IPS-NIHi7 (cell line): ENCODE results near the gene NGRN.

Experiments
- DNase-seq: peaks from one replicate; pipeline ENCODE4 v3.0.0; 2012; ENCODE audit warnings: mixed read lengths; ENCODE audit errors: extremely low spot score

Gene NGRN, protein sequence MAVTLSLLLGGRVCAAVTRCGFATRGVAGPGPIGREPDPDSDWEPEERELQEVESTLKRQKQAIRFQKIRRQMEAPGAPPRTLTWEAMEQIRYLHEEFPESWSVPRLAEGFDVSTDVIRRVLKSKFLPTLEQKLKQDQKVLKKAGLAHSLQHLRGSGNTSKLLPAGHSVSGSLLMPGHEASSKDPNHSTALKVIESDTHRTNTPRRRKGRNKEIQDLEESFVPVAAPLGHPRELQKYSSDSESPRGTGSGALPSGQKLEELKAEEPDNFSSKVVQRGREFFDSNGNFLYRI

DNA sequence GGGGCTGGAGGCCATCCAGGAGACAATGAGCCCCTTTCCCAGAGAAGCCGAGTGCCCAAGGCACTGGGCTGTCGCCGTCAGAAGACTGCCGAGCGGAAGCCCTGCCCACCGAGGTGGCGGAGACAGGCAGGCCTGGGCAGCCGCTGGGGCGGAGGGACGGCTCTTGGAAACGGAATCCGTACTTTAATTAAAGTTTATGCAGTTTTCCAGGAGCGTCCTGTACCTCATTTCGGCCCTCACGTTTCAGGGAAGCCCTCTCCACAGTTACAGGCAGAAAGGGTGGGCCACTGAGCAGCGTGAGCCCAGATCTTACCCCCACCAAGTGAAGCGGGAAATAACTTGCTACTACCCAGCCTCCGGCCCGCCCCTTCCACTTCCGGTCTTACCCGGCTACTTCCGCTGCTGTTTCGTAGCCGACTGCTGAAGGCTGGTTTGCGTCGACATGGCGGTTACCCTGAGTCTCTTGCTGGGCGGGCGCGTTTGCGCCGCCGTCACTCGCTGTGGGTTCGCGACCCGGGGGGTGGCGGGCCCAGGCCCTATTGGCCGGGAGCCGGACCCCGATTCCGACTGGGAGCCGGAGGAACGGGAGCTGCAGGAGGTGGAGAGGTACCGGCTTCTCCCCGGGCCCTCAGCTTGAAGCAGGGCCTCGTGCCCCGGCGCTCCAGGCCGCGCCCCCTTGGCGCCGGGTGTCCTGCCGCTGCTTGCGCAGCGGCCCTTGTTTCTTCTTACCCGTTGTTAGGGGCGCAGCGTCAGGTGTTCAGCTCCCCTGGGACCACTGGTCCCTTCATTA is at the start of gene NGRN:
NGRN (plus strand) TSS at position 402 of the 790 bp plus-strand sequence; CDS start at position 443, 41 bp downstream.
- peak; percentile 86 for DNase-seq

DNA sequence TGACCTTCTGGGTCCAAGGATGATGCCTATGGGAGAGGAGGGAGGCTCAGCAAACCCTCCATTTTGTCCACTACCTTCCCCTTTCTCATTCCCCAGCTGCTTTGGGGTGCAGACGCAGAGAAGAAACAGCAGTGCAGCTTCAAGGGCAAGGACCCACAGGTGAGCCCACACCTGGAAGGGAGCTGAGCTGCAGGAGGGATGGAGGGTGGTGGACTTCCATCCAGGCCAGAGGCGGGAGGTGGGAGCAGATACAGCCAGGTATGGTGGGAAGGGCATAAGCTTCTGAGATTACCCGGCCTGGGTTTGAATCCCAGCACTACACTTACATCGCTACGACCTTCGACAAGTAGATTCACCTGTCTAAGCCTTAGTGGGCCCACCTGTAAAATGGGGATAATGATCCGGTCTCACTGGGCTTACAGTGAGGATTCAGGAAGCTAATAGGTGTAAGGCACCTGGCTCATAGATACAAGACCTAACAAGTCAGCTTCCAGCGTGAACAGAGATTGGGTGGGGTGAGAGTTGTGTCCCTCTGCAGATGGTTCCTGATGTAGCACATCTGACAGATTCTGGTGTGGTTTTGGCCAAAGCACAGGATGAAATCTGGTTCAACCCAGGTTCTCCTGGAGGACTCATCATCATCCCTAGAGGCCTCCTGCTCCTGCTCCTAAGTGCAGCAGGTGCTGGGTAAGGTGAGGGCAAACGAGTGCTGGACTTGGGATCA is 47.6 kb upstream of the NGRN start:
- no peak for DNase-seq

DNA sequence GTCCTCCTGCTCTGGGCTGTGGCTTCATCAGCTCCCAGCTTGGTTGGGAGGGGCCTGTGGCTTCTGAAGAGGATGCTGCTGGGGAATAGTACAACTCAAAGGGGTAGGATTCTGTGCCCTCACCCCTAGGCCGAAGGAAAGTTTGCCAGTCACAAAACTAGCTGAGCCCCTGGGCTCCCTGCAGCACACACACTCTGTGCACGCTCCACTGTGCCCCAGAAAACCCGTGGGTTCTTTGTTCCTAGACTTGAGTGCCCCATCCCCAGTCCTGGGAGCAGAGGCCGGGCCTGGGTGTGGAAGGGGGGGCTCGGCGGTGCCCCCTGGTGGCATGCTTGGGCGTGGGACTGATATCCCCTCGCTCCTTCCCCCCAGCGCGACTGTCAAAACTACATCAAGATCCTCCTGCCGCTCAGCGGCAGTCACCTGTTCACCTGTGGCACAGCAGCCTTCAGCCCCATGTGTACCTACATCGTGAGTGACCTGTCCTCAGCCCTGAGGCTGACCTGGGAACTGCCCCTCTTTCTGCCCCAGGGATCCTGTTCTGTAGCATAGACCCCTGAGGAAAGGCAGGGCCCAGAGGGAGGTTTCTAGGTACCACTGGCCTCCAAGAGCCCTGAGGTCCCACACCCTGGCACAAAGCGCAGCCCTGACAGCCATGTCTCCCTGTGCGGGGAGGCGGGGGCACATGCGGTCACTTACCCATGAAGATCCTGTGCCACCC is 45.9 kb upstream of the NGRN start:
- DNase-seq, result peak; percentile 89

DNA sequence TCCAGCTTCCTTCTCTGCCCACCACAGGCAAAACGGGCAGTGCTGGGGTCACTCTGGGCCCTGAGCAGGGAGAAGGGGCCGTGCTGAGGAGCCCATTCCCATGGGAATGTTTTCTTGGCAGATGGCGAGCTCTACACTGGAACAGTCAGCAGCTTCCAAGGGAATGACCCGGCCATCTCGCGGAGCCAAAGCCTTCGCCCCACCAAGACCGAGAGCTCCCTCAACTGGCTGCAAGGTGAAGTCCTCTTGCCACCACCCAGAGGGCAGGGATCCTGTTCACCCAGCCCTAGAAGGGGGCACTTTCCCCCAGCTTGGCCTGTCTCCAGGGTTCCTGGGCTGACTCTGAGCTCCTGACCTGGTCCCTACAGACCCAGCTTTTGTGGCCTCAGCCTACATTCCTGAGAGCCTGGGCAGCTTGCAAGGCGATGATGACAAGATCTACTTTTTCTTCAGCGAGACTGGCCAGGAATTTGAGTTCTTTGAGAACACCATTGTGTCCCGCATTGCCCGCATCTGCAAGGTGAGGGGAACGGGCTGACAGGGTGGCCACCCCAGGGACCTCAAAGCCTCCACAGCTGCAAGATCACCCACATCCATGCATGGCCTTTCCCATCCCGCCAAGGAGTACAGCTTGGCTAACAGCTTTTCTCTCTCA is 44.1 kb upstream of the NGRN start:
- DNase-seq, result peak; percentile 92

DNA sequence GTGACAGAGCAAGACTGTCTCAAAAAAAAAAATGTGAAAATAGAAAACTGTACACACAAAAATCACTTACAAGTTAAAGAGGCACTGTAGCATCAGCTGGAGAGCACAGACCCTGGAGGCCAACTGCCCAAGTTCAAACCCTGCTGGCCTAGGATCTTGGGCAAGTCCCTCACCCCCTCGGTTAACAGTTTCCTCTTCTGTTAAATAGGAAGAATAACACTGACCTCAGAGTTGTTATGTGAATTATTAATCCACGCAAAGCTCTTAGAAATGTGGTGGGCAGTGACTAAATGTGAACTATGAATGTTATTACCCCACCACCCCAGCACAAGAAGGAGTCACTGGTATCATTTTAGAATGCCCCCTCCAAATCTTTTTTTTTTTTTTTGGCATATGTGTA is 42.9 kb upstream of the NGRN start:
- DNase-seq, result no peak

DNA sequence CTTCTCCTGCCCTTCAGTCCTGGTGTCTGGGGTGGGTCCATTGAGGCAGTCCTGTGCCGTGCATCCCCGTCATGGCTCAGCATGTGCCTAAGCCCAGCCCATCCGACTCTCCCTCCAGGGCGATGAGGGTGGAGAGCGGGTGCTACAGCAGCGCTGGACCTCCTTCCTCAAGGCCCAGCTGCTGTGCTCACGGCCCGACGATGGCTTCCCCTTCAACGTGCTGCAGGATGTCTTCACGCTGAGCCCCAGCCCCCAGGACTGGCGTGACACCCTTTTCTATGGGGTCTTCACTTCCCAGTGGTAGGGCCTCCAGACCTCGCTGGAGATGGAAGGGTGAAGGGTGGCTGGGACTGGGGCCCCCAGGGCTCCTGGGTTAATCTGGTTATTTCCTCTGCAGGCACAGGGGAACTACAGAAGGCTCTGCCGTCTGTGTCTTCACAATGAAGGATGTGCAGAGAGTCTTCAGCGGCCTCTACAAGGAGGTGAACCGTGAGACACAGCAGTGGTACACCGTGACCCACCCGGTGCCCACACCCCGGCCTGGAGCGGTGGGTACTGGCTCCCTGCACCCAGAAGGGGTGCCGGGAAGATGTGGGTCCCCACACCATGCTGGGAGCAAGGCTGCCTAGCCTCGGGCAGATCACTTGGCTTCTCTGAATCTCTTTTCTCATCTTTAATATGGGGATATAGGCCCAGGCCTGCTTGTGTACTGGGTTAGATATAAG is 41.9 kb upstream of the NGRN start:
- no peak for DNase-seq

DNA sequence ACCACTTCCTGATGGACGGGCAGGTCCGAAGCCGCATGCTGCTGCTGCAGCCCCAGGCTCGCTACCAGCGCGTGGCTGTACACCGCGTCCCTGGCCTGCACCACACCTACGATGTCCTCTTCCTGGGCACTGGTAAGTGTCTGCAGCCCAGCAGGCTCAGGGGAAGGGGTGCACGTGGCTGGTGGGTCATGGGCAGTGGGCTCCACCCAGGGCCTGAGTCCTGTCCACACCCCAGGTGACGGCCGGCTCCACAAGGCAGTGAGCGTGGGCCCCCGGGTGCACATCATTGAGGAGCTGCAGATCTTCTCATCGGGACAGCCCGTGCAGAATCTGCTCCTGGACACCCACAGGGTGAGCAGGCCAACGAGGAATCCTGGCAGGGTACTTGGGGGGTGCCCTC is 40.4 kb upstream of the NGRN start:
- DNase-seq, result no peak

DNA sequence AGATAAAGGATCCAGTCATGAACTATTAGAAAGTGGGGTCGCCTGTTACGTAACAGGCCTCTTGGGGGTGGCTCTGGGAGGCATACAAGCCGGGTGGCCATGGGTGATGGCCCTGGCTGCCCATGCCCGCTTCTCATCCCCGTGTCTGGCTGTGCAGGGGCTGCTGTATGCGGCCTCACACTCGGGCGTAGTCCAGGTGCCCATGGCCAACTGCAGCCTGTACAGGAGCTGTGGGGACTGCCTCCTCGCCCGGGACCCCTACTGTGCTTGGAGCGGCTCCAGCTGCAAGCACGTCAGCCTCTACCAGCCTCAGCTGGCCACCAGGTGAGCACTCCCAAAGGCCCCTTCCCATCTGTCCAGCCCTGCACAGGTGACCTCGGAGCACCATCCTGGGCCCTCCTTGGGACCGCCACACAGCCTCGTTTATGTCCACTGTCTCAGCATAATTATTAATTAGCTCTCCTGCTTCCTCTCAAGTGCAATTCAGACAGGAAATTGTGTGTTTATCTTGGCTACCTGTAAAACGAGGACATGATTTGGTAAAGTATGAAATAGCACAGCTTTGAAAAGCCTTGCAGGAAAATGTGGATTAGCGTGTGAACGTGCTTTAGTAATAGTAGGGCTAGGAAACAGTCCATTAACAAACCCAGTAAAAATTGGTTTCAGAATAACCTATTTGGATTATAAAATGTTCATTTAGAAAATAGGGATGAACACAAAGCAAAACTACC is 39.8 kb upstream of the NGRN start:
- DNase-seq, result no peak

DNA sequence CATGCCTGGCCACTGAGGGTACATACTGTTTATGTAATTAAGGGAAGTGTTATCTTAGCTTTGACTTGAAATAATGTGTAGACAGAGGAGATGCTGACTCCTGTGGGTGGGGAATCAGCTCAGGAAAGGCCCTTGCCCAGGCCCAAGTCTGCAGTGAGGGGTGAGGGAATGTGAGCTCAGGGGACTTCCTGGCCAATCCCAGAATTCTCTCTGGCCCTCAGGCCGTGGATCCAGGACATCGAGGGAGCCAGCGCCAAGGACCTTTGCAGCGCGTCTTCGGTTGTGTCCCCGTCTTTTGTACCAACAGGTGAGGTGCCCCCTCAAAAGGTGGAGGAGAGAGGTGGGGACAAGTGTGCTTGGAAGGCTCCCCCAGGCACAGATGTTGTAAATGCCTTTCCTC is 38.1 kb upstream of the NGRN start:
- no peak for DNase-seq

DNA sequence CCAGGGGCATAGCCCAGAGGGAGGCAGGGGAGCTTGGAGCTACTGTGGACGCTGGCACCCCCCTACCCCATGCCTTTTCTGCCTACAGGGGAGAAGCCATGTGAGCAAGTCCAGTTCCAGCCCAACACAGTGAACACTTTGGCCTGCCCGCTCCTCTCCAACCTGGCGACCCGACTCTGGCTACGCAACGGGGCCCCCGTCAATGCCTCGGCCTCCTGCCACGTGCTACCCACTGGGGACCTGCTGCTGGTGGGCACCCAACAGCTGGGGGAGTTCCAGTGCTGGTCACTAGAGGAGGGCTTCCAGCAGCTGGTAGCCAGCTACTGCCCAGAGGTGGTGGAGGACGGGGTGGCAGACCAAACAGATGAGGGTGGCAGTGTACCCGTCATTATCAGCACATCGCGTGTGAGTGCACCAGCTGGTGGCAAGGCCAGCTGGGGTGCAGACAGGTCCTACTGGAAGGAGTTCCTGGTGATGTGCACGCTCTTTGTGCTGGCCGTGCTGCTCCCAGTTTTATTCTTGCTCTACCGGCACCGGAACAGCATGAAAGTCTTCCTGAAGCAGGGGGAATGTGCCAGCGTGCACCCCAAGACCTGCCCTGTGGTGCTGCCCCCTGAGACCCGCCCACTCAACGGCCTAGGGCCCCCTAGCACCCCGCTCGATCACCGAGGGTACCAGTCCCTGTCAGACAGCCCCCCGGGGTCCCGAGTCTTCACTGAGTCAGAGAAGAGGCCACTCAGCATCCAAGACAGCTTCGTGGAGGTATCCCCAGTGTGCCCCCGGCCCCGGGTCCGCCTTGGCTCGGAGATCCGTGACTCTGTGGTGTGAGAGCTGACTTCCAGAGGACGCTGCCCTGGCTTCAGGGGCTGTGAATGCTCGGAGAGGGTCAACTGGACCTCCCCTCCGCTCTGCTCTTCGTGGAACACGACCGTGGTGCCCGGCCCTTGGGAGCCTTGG is 37.4 kb upstream of the NGRN start:
- no peak for DNase-seq

DNA sequence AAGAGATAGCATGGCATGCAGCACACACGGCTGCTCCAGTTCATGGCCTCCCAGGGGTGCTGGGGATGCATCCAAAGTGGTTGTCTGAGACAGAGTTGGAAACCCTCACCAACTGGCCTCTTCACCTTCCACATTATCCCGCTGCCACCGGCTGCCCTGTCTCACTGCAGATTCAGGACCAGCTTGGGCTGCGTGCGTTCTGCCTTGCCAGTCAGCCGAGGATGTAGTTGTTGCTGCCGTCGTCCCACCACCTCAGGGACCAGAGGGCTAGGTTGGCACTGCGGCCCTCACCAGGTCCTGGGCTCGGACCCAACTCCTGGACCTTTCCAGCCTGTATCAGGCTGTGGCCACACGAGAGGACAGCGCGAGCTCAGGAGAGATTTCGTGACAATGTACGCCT is 36.5 kb upstream of the NGRN start:
- DNase-seq, result no peak

DNA sequence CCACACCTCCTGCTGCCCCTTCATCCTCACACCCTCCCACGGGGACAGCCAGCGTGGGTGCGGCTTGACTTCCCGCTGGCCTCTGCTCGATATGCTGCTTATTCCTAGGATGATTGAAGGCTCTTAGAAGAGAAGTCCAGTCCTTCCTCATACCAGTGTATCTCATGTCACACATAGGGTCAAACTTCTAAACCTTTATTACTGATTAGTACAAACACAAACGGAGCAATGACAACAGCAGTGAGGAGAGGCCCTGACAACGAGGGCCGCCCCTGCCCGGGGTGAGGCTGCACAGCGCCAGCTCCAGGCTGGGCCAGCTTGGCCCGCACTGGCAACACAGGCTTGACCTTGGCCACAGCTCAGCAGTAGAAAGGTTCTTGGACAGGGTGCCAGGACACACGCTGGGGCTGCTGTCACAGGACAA is 35.4 kb upstream of the NGRN start:
- DNase-seq, result no peak

DNA sequence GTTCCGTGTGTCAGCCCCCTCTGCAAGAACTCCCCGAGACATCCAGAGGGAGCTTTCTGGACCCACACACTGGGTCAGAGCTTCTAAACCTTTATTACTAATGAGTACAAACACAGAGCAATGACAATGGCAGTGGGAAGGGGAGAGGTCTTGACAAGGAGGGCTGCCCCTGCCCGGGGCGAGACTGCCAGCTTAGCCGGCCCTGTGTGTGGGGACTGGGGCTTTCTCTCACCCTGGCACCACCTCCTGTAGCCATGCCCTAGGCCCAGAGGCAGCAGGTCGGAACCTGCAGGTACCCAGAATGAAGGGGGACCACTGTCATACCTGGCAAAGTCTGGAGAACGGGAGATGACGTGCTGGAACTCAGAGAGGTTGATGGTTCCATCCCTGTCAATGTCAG is 34.9 kb upstream of the NGRN start:
- DNase-seq, result no peak

DNA sequence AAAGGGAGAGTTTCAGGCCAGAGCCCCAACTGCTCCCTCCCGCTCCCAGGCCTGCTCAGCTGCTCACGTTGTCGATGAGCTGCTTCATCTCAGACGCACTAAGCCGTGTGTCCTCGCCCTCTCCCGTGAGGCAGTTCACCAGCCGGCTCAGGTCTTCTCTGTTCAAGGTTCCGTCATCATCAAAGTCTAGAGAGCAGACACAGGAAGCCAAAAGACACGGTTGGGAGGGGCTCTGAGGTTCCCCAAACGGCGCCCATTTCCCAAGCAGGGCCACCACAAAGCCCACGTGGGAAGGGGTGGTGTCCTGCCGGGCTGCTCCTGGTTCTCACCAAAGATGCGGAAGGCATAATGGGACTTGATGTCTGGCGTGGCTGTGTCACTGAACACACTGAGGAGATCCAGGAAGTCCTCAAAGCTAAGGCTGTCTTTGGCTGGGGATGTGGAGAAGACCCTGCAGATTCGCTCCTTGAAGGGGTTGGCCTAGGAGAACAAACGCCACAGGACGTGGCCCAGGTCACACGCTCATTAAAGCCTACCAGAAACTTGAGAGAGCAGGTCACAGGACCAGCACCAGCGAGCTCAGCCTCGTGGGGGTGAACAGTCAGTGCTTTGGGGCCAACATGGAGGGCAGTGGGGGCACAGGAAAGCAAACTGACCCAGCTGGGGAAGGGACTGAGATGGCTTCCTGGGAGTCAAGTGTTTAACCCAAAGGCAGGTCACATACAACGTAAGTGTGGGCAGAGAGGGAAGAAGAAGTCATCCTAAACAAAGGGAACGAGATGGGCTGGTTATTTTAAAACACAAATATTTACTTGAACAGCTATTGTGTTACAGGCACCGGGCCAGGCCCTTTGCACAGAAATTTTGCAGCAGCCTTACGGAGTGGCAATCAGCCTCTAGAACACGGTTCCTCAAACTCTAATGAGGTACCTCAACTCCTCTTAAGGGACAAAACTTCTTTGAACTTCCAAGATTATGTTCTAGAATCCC is 34.1 kb upstream of the NGRN start:
- no peak for DNase-seq

DNA sequence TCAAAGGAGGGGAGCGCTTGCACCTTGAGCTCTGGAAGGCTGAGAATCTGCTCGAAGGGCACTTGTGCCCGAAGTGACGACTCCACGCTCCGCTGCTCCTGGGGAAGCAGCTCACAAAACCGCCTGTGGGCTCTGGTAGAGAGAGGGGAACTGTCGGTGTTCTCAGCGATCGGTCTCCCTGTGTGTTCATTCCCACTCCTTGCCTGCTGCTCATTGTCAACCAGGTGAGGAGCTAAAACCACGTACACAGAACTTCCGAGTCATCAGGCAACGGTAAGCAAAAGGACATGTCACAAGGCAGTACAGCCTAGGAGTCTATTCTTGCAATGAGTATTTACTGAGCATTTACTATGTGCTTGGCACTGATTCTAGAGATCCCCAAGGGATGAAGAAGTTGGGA is 33.3 kb upstream of the NGRN start:
- DNase-seq, result no peak

DNA sequence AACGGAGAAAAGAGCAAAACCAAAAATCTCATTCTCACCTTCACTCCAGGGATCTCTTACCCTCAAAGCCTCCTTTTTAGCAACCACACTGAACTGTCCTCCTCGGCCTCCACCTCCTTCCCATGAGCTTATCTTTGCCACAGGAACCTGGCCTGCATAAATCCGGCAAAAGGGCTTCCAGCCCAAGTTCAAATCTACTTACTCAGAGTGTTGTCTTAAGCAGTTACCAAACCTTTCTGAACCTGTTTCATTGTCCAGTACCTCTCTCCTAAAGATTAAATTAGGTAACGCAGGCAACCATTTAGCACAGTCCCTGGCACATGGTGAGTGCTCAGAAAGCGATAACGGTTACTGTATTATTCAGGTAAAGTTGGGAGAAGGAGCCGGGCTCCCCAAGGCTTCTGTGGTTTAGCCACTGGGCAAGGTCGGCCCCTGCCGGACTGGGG is 32.5 kb upstream of the NGRN start:
- no peak for DNase-seq

DNA sequence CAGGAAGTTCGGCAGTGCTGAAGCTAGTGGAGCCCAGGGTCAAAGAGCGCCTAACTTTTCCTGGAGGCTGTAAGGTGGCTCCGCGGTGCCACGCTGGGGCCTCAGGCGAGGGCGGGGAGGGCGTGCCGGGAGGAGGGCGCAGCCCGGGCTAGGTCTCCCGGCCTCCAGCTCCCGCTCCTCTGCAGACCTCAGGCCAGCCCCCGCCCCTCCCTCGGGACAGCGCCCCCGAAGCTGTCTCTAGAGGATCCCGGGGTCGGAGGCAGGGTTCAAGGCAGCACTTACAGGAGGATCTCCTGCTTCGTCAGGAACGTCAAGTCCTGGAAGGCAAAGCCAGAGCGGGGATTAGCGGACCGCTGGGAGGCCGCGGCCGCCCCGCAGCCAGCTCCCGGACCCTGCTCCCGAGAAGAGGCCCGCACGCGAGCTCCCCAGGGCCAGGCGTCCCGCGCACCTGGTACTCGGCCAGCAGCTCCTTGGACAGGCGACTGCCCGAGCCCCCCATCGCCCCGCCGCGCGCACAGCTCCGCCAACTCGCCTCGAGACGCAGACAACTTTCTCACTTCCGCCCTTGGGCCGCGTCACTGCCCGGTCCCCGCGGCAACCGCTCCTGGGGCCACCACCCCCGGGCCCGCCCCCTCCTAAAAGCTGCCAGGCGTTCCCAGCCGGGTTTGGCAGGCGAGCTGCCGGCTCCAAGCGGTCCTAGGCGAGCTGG is 31.9 kb upstream of the NGRN start, which contains the start of gene CIB1:
CIB1 (minus strand) TSS at position 555 of the 709 bp plus-strand sequence; CDS start at position 499, 56 bp downstream.
- DNase-seq, result peak; percentile 99
